HepG2 (cell line): ENCODE data around the gene SFT2D1. TPM values are rescaled to one million over a fixed set of nuclear protein-coding genes. Genes with fewer than 3 reads are reported as not detected.

ENCODE experiments used
- ARNT2 ChIP-seq: sonication (generic); formaldehyde crosslinking; IDR thresholded peaks from 2 replicates; pipeline ENCODE4 v1.8.0; 2022; ENCODE audit warnings: mild to moderate bottlenecking, low read depth, missing genetic modification reagents, moderate library complexity
- BHLHE40 ChIP-seq: IDR thresholded peaks from 2 replicates; pipeline ENCODE4 v1.6.1; 2011; ENCODE audit warnings: low read length, improper control_type of control experiment
- FOXM1 ChIP-seq: sonication (generic); formaldehyde crosslinking; IDR thresholded peaks from 2 replicates; pipeline ENCODE4 v1.5.0; 2020; ENCODE audit warnings: missing genetic modification reagents
- ISL2 ChIP-seq: sonication (generic); formaldehyde crosslinking; IDR thresholded peaks from 2 replicates; pipeline ENCODE4 v1.5.0; 2020; ENCODE audit warnings: missing genetic modification reagents
- JUND ChIP-seq: sonication (generic); formaldehyde crosslinking; IDR thresholded peaks from 2 replicates; pipeline ENCODE4 v1.8.0; 2022; ENCODE audit warnings: mild to moderate bottlenecking, missing genetic modification reagents
- MAFK ChIP-seq, 2 experiments: IDR thresholded peaks in 1 of 2; conservative IDR thresholded peaks in 1 of 2; 2 replicates each; pipeline ENCODE4 v1.6.1; 2011; ENCODE audit warnings: improper control_type of control experiment in 2 of 2, low read length in 2 of 2
- MYNN ChIP-seq: sonication (generic); formaldehyde crosslinking; IDR thresholded peaks from 2 replicates; pipeline ENCODE4 v1.4.0; 2020; ENCODE audit warnings: mild to moderate bottlenecking, low read depth, missing genetic modification reagents
- NAIF1 ChIP-seq: sonication (generic); formaldehyde crosslinking; IDR thresholded peaks from 2 replicates; pipeline ENCODE4 v1.5.0; 2020; ENCODE audit warnings: mild to moderate bottlenecking, missing genetic modification reagents, borderline replicate concordance
- NFE2L1 ChIP-seq: sonication (generic); formaldehyde crosslinking; IDR thresholded peaks from 2 replicates; pipeline ENCODE4 v1.4.0; 2020; ENCODE audit warnings: missing genetic modification reagents, mild to moderate bottlenecking, borderline replicate concordance
- NR2F2 ChIP-seq: IDR thresholded peaks from 2 replicates; pipeline ENCODE4 v1.6.1; 2012; ENCODE audit warnings: low read depth, inconsistent platforms, borderline replicate concordance
- RAD51 ChIP-seq: fragments of 450-650 bp; IDR thresholded peaks from 2 replicates; pipeline ENCODE4 v1.6.1; 2016; ENCODE audit warnings: borderline replicate concordance
- REPIN1 ChIP-seq: sonication (generic); formaldehyde crosslinking; IDR thresholded peaks from 2 replicates; pipeline ENCODE4 v1.8.0; 2022; ENCODE audit warnings: missing genetic modification reagents, low read depth, mild to moderate bottlenecking, borderline replicate concordance
- SRF ChIP-seq: IDR thresholded peaks from 2 replicates; pipeline ENCODE4 v1.6.1; 2011; ENCODE audit warnings: mild to moderate bottlenecking, low read depth, low read length, moderate library complexity
- TBX2 ChIP-seq: sonication (generic); formaldehyde crosslinking; IDR thresholded peaks from 2 replicates; pipeline ENCODE4 v1.5.0; 2020; ENCODE audit warnings: missing genetic modification reagents, mild to moderate bottlenecking, borderline replicate concordance
- TGIF2 ChIP-seq: IDR thresholded peaks from 2 replicates; pipeline ENCODE4 v1.6.1; 2016; ENCODE audit warnings: control low read depth, missing compliant biosample characterization
- ZBTB1 ChIP-seq: sonication (generic); formaldehyde crosslinking; IDR thresholded peaks from 2 replicates; pipeline ENCODE4 v1.4.0; 2020; ENCODE audit warnings: missing genetic modification reagents, borderline replicate concordance
- ZBTB7B ChIP-seq: sonication (generic); formaldehyde crosslinking; IDR thresholded peaks from 2 replicates; pipeline ENCODE4 v1.4.0; 2020; ENCODE audit warnings: missing genetic modification reagents
- ZNF235 ChIP-seq: sonication (generic); formaldehyde crosslinking; IDR thresholded peaks from 2 replicates; pipeline ENCODE4 v1.8.1; 2023; ENCODE audit warnings: mild to moderate bottlenecking, missing genetic modification reagents, borderline replicate concordance
- ZNF562 ChIP-seq: sonication (generic); formaldehyde crosslinking; IDR thresholded peaks from 2 replicates; pipeline ENCODE4 v1.8.0; 2022; ENCODE audit warnings: missing genetic modification reagents, borderline replicate concordance
- ZNF720 ChIP-seq: sonication (generic); formaldehyde crosslinking; IDR thresholded peaks from 2 replicates; pipeline ENCODE4 v1.4.0; 2020; ENCODE audit warnings: missing genetic modification reagents
- polyA plus RNA-seq, 8 experiments: library from polyadenylated mRNA; depleted of rRNA in 3 of 8; stranded (reverse) in 7 of 8; unstranded in 1 of 8; fragments of >200 nt; fragmentation: Illumina TruSeq in 4 of 8; extraction: Trizol in 4 of 8; gene quantifications; 2 replicates each; pipeline versions ENCODE4 v1.2.1 to v1.2.3, GENCODE V29; 2011 to 2016; ENCODE audit warnings: low read depth in 4 of 8, missing spikeins in 1 of 8, mixed read lengths in 1 of 8; ENCODE audit not compliant: insufficient read depth in 1 of 8
- total RNA-seq, 5 experiments: library from RNA; depleted of rRNA; stranded (reverse); fragments of >200 nt; fragmentation: Illumina TruSeq; extraction: Trizol; gene quantifications; 2 replicates each; pipeline ENCODE4 v1.2.3, GENCODE V29; 2016; ENCODE audit warnings: low read depth in 1 of 5
- TF ChIP-seq, protein P1 (sequence below): sonication (generic); formaldehyde crosslinking; IDR thresholded peaks from 2 replicates; pipeline ENCODE4 v1.5.0; 2020; ENCODE audit warnings: mild to moderate bottlenecking, missing genetic modification reagents
- TF ChIP-seq, protein P2 (sequence below): IDR thresholded peaks from 2 replicates; pipeline ENCODE4 v1.6.1; 2016; ENCODE audit warnings: missing compliant biosample characterization, missing genetic modification reagents, borderline replicate concordance

Gene SFT2D1
- total and polyA plus RNA-seq, 2 of the 13 experiments (the other 11 are each of a cell fraction or from before 2014, with no cell fraction given) = 115 to 147 TPM

DNA sequence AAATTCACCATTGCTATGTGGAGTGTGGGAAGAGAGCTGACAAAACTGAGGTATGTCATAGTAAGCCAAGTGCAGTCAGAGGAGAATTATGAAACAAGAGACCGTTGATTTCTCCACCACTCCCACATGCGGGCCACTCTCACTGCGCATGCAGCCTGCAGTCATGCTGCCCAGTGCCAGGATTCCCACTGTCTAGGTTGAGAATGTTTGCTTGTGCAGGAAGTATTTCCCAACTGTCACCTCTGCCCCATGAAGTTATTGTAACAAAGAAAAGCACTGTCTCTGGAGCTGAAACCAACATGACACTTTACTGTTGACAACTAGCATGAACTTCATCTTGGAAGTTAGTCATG, 18.7 kb upstream of the SFT2D1 start (continued):
- TF ChIP-seq, protein P1, sequence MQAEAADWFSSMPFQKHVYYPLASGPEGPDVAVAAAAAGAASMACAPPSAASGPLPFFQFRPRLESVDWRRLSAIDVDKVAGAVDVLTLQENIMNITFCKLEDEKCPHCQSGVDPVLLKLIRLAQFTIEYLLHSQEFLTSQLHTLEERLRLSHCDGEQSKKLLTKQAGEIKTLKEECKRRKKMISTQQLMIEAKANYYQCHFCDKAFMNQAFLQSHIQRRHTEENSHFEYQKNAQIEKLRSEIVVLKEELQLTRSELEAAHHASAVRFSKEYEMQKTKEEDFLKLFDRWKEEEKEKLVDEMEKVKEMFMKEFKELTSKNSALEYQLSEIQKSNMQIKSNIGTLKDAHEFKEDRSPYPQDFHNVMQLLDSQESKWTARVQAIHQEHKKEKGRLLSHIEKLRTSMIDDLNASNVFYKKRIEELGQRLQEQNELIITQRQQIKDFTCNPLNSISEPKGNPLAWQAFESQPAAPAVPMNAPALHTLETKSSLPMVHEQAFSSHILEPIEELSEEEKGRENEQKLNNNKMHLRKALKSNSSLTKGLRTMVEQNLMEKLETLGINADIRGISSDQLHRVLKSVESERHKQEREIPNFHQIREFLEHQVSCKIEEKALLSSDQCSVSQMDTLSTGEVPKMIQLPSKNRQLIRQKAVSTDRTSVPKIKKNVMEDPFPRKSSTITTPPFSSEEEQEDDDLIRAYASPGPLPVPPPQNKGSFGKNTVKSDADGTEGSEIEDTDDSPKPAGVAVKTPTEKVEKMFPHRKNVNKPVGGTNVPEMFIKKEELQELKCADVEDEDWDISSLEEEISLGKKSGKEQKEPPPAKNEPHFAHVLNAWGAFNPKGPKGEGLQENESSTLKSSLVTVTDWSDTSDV (CRISPR knock-in tag) = no peak
- TF ChIP-seq TGIF2 (CRISPR knock-in tag) = peak; percentile 99
- peak; percentile 87 for TF ChIP-seq NAIF1
- peak; percentile 73; the same call in 1 of the 2 replicates for TF ChIP-seq ZNF562 (CRISPR knock-in tag)
- no peak for TF ChIP-seq NFE2L1
- no peak for TF ChIP-seq RAD51
- TF ChIP-seq FOXM1 (CRISPR knock-in tag) = no peak; the same call in 1 of the 2 replicates
- TF ChIP-seq ZBTB1 = no peak
- peak; percentile 11 to 35; a peak in 2 of 4 replicates for TF ChIP-seq MAFK (conservative IDR thresholded peaks at IDR 0.05 in 1 of 2, IDR thresholded peaks at IDR 0.05 in 1 of 2; ENCODE audit: low read length in 2 of 2)
- TF ChIP-seq ARNT2 (CRISPR knock-in tag) = peak; percentile 90
- peak; percentile 93 for TF ChIP-seq REPIN1
- peak; percentile 77 for TF ChIP-seq BHLHE40
- TF ChIP-seq MYNN (CRISPR knock-in tag) = no peak
- TF ChIP-seq TBX2 (CRISPR knock-in tag) = peak; percentile 98
- no peak for TF ChIP-seq ZNF235
- TF ChIP-seq ISL2 (CRISPR knock-in tag) = peak; percentile 95
- TF ChIP-seq, protein P2, sequence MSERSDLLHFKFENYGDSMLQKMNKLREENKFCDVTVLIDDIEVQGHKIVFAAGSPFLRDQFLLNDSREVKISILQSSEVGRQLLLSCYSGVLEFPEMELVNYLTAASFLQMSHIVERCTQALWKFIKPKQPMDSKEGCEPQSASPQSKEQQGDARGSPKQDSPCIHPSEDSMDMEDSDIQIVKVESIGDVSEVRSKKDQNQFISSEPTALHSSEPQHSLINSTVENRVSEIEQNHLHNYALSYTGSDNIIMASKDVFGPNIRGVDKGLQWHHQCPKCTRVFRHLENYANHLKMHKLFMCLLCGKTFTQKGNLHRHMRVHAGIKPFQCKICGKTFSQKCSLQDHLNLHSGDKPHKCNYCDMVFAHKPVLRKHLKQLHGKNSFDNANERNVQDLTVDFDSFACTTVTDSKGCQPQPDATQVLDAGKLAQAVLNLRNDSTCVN (CRISPR knock-in tag) = peak; percentile 87
- no peak for TF ChIP-seq ZBTB7B (CRISPR knock-in tag)
- TF ChIP-seq NR2F2 = peak; percentile 96
- TF ChIP-seq SRF = 0 out of 2 replicates have a peak, but pooled peaks have one; percentile 36
- no peak for TF ChIP-seq ZNF720 (CRISPR knock-in tag)
- TF ChIP-seq JUND (CRISPR knock-in tag) = peak; percentile 61; the same call in 1 of the 2 replicates
